GM12878 (cell line): Measurements from ENCODE around the gene DST.

Experiments used
- BACH1 ChIP-seq: fragments of 450-650 bp; IDR thresholded peaks from 2 replicates; pipeline ENCODE4 v1.6.1; 2017; ENCODE audit warnings: mild to moderate bottlenecking, borderline replicate concordance
- CEBPB ChIP-seq, 2 experiments: fragments of 150-350 bp in 1 of 2; IDR thresholded peaks; 2 replicates each; pipeline ENCODE4 v1.6.1; 2012 to 2014; ENCODE audit warnings: low read depth in 2 of 2, low read length in 2 of 2, borderline replicate concordance in 1 of 2, inconsistent platforms in 1 of 2
- CTCF ChIP-seq, 3 experiments: IDR thresholded peaks in 2 of 3; conservative IDR thresholded peaks in 1 of 3; 2 replicates each; pipeline ENCODE4 v1.5.1; 2011; ENCODE audit warnings: low read depth in 3 of 3, low read length in 3 of 3, mild to moderate bottlenecking in 3 of 3, control low read depth in 2 of 3, moderate library complexity in 2 of 3, inconsistent platforms in 1 of 3, mixed read lengths in 1 of 3; ENCODE audit not compliant: control insufficient read depth in 2 of 3, insufficient read depth in 1 of 3; ENCODE audit errors: extremely low read depth in 1 of 3
- IKZF2 ChIP-seq, 2 experiments: fragments of 450-650 bp; IDR thresholded peaks; 2 replicates each; pipeline ENCODE4 v1.6.1; 2017; ENCODE audit warnings: mild to moderate bottlenecking in 2 of 2, moderate library complexity in 2 of 2
- KAT2A ChIP-seq: conservative IDR thresholded peaks from 2 replicates; pipeline ENCODE4 v1.6.1; 2011; ENCODE audit warnings: low read depth, low read length; ENCODE audit not compliant: control insufficient read depth
- NRF1 ChIP-seq: conservative IDR thresholded peaks from 2 replicates; pipeline ENCODE4 v1.6.1; 2011; ENCODE audit warnings: mild to moderate bottlenecking, low read depth, low read length, improper control_type of control experiment
- POLR2A ChIP-seq: IDR thresholded peaks from 2 replicates; pipeline ENCODE4 v1.6.1; 2011; ENCODE audit warnings: low read depth, mild to moderate bottlenecking, low read length
- RELA ChIP-seq: fragments of 450-650 bp; IDR thresholded peaks from 2 replicates; pipeline ENCODE4 v1.8.0; 2014; ENCODE audit warnings: borderline replicate concordance; ENCODE audit not compliant: partially characterized antibody
- RUNX3 ChIP-seq: IDR thresholded peaks from 2 replicates; pipeline ENCODE4 v1.6.1; 2012; ENCODE audit warnings: low read length, inconsistent platforms
- ZBED1 ChIP-seq: IDR thresholded peaks from 2 replicates; pipeline ENCODE4 v1.6.1; 2016; ENCODE audit warnings: borderline replicate concordance

DNA sequence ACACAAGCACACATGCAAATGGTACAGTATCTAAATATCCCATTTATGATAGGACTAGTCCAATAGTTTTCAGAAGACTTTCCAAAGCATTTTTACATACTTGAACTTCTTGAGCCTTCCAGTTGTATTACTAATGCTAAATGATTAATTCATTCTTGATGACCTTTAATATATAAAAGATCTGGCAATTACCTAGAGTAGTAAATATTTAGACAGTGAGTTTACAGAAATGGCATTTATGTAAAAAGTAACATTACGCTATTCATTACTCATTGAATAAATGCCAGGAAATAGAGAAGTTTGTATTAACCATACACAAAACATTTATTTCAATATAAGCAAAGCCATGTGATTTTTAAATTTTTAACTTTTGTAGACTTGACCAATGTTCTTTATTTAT, 158.8 kb downstream of the DST start:
- TF ChIP-seq NRF1 (no peak), POLR2A (no peak), KAT2A (no peak), IKZF2 (IDR thresholded peaks at IDR 0.05) (no peak), CTCF (IDR thresholded peaks at IDR 0.05 in 2 of 3, conservative IDR thresholded peaks at IDR 0.05 in 1 of 3; ENCODE audit: control insufficient read depth in 2 of 3, extremely low read depth in 1 of 3, insufficient read depth in 1 of 3, low read depth in 3 of 3, low read length in 3 of 3) (no peak), RELA (no peak), RUNX3 (no peak), BACH1 (no peak), ZBED1 (no peak), CEBPB (IDR thresholded peaks at IDR 0.05; ENCODE audit: borderline replicate concordance in 1 of 2, low read depth in 2 of 2, low read length in 2 of 2) (no peak)
